ENCODE data around the gene PKDREJ.

- TF ChIP-seq CTCF (IDR thresholded peaks at IDR 0.05) (no peak), POLR2A (IDR thresholded peaks at IDR 0.05) (no peak)
Observed at GRCh38 chr22:46250783-46251125, 12.4 kb downstream of the PKDREJ start.
